ENCODE measurements around the gene ORM2. TPM values are rescaled to one million over a fixed set of nuclear protein-coding genes. Genes with fewer than 3 reads are reported as not detected.

Gene ORM2
- total and polyA plus RNA-seq, 2 donors (not counting 1 experiment from before 2014, with no cell fraction given), result not detected

DNA sequence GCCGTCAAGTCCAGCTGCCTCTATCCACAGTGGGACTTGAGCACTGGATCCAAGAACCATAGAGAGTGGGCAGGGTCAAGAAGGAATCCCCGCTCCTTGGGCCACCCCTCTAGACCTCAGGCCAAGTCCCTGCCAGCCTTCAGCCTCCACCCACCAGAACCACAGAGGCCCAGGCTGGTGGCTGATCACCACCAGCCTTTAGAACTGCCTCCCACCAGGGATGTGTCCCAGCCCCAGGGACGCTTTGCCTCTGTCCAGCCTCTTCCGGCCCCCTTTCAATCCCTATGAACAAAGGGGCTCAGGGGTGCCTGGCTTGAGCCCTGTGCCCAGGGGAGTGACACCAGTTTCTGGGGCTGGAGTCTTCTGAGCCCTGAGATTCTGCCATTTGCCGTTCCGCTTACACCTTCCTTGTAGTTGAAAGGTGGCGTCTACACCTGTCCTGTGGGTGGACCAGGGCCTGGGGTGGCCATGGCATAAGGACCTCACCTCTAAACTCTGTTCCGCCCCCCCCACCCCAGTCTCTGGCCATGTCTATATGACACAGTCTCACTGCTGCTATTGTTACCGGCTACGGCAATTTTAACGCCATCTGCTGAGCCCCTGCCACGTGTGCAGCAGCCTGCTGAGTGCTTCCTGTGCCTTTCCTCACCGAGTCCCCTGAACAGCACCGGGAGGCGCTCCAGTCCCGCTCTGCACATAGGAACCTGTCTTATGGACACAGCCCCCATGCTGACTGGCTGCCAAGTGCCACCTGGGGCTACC, 42.5 kb upstream of the ORM2 start:
- Mint-ChIP-seq H3K27ac (no peak overlapping the region), H3K27me3 (peaks cover 5% of the 10 kb centered on the region), H3K4me3 (no peak overlapping the region), H3K4me1 (no peaks in the 10 kb centered on the region), H3K9me3 (ENCODE audit: insufficient read depth) (no peaks in the 10 kb centered on the region)
- Histone ChIP-seq H3K79me2 (ENCODE audit: control insufficient read depth, insufficient read depth, low read length) (no peaks in the 10 kb centered on the region), H3K9ac (ENCODE audit: low read length) (no peak overlapping the region), H3K4me1 (ENCODE audit: control insufficient read depth in 2 of 2, insufficient read depth in 2 of 2, low read length in 2 of 2) (peaks cover 0 to 3% of the 10 kb centered on the region in 2 donors), H2AFZ (ENCODE audit: insufficient read depth, low read depth, low read length, poor library complexity, severe bottlenecking) (no peak overlapping the region), H3K27ac (ENCODE audit: low read length in 2 of 2) (no peak overlapping the region), H3K36me3 (replicated peaks in 1 of 2; ENCODE audit: control extremely low read depth in 1 of 2, control insufficient read depth in 1 of 2, extremely low read depth in 1 of 2, insufficient read depth in 2 of 2, low read length in 1 of 2) (no peaks in the 10 kb centered on the region), H3K9me3 (ENCODE audit: control extremely low read depth in 1 of 3, control insufficient read depth in 2 of 3, insufficient read depth in 1 of 3, low read length in 2 of 3) (no peaks in the 10 kb centered on the region), H3K4me2 (replicated peaks; ENCODE audit: low read depth, low read length, poor library complexity, severe bottlenecking) (no peak overlapping the region), H4K20me1 (ENCODE audit: control insufficient read depth, insufficient read depth, low read length, poor library complexity, severe bottlenecking) (no peaks in the 10 kb centered on the region), H3K4me3 (ENCODE audit: control extremely low read depth in 1 of 5, extremely low read depth in 1 of 5, insufficient read depth in 1 of 5, low read depth in 2 of 5, low read length in 4 of 5) (no peak overlapping the region), H3K27me3 (replicated peaks in 1 of 4; ENCODE audit: control extremely low read depth in 1 of 4, control insufficient read depth in 3 of 4, insufficient read depth in 4 of 4, low read length in 3 of 4) (peaks cover 0 to 5% (median 2%) of the 10 kb centered on the region in 4 experiments)
- ATAC-seq (ENCODE audit: low read depth) (no peak), DNase-seq (no peak)
- TF ChIP-seq, protein P1, sequence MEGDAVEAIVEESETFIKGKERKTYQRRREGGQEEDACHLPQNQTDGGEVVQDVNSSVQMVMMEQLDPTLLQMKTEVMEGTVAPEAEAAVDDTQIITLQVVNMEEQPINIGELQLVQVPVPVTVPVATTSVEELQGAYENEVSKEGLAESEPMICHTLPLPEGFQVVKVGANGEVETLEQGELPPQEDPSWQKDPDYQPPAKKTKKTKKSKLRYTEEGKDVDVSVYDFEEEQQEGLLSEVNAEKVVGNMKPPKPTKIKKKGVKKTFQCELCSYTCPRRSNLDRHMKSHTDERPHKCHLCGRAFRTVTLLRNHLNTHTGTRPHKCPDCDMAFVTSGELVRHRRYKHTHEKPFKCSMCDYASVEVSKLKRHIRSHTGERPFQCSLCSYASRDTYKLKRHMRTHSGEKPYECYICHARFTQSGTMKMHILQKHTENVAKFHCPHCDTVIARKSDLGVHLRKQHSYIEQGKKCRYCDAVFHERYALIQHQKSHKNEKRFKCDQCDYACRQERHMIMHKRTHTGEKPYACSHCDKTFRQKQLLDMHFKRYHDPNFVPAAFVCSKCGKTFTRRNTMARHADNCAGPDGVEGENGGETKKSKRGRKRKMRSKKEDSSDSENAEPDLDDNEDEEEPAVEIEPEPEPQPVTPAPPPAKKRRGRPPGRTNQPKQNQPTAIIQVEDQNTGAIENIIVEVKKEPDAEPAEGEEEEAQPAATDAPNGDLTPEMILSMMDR (IDR thresholded peaks at IDR 0.05), result no peak
- intact Hi-C loops (cut with micrococcal nuclease), result no loop called here
- CTCF ChIA-PET, result interaction anchor here (1.0 to 1.6 kb wide), 2 partner anchors 11 to 205 kb away, joined by 3 to 5 read pairs; no protein-coding TSS in a partner anchor
- 76% methylated on average over 16 of the region's 16 CpGs for WGBS (ENCODE audit: insufficient coverage)
- POLR2A ChIA-PET, result no interaction called here

DNA sequence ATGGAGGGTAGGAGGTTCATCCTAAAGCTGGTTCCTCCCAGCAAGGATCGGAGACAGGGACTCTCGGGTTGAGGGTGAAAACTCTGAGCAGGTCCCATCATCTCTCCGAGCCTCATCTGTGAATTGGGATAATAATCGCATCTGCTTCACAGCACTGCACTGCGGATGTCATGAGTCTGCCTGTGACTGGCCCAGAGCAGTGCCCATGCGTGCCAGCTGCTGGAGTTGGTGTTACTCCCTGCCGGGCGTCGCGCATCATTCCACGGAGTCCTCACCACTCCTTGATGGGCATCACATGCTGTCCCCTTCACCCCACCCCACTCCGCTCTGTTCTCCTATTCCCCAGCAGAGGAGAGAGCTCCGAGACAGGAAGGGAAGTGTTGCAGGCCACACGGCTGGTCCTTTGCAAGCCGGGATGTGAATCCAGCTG, 41.9 kb upstream of the ORM2 start:
- H3K27ac Mint-ChIP-seq, result no peak overlapping the region
- POLR2A ChIA-PET, result no interaction called here
- no peaks in the 10 kb centered on the region for H3K79me2 ChIP-seq (ENCODE audit: control insufficient read depth, insufficient read depth, low read length)
- intact Hi-C loops (cut with micrococcal nuclease), result no loop called here
- H3K36me3 ChIP-seq (replicated peaks in 1 of 2; ENCODE audit: control extremely low read depth in 1 of 2, control insufficient read depth in 1 of 2, extremely low read depth in 1 of 2, insufficient read depth in 2 of 2, low read length in 1 of 2), result no peaks in the 10 kb centered on the region
- no peak overlapping the region for H3K4me3 ChIP-seq (ENCODE audit: control extremely low read depth in 1 of 5, extremely low read depth in 1 of 5, insufficient read depth in 1 of 5, low read depth in 2 of 5, low read length in 4 of 5)
- ATAC-seq (ENCODE audit: low read depth), result no peak
- H3K9me3 Mint-ChIP-seq (ENCODE audit: insufficient read depth), result no peaks in the 10 kb centered on the region
- no peak overlapping the region for H3K4me2 ChIP-seq (replicated peaks; ENCODE audit: low read depth, low read length, poor library complexity, severe bottlenecking)
- no peak overlapping the region for H2AFZ ChIP-seq (ENCODE audit: insufficient read depth, low read depth, low read length, poor library complexity, severe bottlenecking)
- no peaks in the 10 kb centered on the region for H3K9me3 ChIP-seq (ENCODE audit: control extremely low read depth in 1 of 3, control insufficient read depth in 2 of 3, insufficient read depth in 1 of 3, low read length in 2 of 3)
- no peak for TF ChIP-seq EZH2 (IDR thresholded peaks at IDR 0.05; ENCODE audit: borderline replicate concordance, insufficient read depth, low read depth, low read length, poor library complexity, severe bottlenecking)
- TF ChIP-seq, protein P1 (IDR thresholded peaks at IDR 0.05), result no peak
- H3K9ac ChIP-seq (ENCODE audit: low read length), result no peak overlapping the region
- H4K20me1 ChIP-seq (ENCODE audit: control insufficient read depth, insufficient read depth, low read length, poor library complexity, severe bottlenecking), result no peaks in the 10 kb centered on the region
- H3K27me3 ChIP-seq (replicated peaks in 1 of 4; ENCODE audit: control extremely low read depth in 1 of 4, control insufficient read depth in 3 of 4, insufficient read depth in 4 of 4, low read length in 3 of 4), result peaks cover 0 to 6% (median 2%) of the 10 kb centered on the region in 4 experiments
- peaks cover 0 to 3% of the 10 kb centered on the region in 2 donors for H3K4me1 ChIP-seq (ENCODE audit: control insufficient read depth in 2 of 2, insufficient read depth in 2 of 2, low read length in 2 of 2)
- H3K27me3 Mint-ChIP-seq, result peaks cover 5% of the 10 kb centered on the region
- H3K27ac ChIP-seq (ENCODE audit: low read length in 2 of 2), result no peak overlapping the region
- DNase-seq, result no peak
- CTCF ChIA-PET, result interaction anchor here (0.6 to 1.6 kb wide), 4 partner anchors 9 to 304 kb away, joined by 3 to 5 read pairs (median 3); no protein-coding TSS in a partner anchor
- no peak overlapping the region for H3K4me3 Mint-ChIP-seq
- H3K4me1 Mint-ChIP-seq, result no peaks in the 10 kb centered on the region
- 93% methylated on average over 15 of the region's 15 CpGs for WGBS (ENCODE audit: insufficient coverage)
